Measurements from ENCODE around the gene SPANXN4. TPM values are rescaled to one million over a fixed set of nuclear protein-coding genes. Genes with fewer than 3 reads are reported as not detected.

SPANXN4 gene
- polyA plus RNA-seq, 1 donor from 2014 or later: not detected

DNA sequence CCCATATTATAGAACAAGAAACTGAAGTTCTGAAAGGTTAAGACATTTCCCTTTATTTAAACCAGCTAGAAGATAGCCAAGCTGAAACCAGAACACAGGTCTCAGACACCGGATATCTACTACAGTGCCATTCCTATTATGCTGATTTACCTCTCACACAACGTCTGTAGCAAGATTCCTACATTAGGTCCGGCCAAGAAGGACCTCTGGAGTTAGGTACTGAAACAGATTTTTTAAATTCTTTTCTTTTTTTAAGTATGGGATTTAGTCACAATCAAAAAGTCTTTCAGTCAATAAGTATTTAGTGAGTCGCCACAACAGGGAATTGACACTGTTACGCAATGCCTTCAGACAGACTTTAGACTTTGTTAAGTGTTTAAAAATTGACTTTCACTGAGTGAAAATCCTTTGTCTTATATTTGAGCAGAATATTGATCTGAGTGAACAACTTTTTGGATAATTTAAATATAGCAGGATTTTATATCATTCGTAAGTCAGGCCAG lies 26.5 kb upstream of the SPANXN4 start:
- H3K36me3 ChIP-seq (ENCODE audit: insufficient read depth, low read length): no peaks in the 10 kb centered on the region
- H3K9ac ChIP-seq (ENCODE audit: low read length): no peak overlapping the region
- H3K4me2 ChIP-seq (ENCODE audit: low read length): no peak overlapping the region
- no peak overlapping the region for H3K27ac ChIP-seq (ENCODE audit: low read length)
- no peak overlapping the region for H2AFZ ChIP-seq (ENCODE audit: low read depth, low read length)
- no peaks in the 10 kb centered on the region for H3F3A ChIP-seq (ENCODE audit: insufficient read depth, low read length, poor library complexity, severe bottlenecking)
- H3K79me2 ChIP-seq (replicated peaks; ENCODE audit: insufficient read depth, low read length): no peaks in the 10 kb centered on the region
- no peak overlapping the region for H3K4me3 ChIP-seq (ENCODE audit: low read length)
- no peaks in the 10 kb centered on the region for H3K9me3 ChIP-seq (ENCODE audit: low read length)
- H4K20me1 ChIP-seq (ENCODE audit: insufficient read depth): no peaks in the 10 kb centered on the region
- no peaks in the 10 kb centered on the region for H3K27me3 ChIP-seq (ENCODE audit: insufficient read depth, low read depth, low read length)
- no peak for TF ChIP-seq RAD21 (conservative IDR thresholded peaks at IDR 0.05)
- no peak for TF ChIP-seq POLR2AphosphoS5 (IDR thresholded peaks at IDR 0.05)
- TF ChIP-seq MXI1 (conservative IDR thresholded peaks at IDR 0.05; ENCODE audit: poor library complexity, severe bottlenecking): no peak
- TF ChIP-seq, protein P1, sequence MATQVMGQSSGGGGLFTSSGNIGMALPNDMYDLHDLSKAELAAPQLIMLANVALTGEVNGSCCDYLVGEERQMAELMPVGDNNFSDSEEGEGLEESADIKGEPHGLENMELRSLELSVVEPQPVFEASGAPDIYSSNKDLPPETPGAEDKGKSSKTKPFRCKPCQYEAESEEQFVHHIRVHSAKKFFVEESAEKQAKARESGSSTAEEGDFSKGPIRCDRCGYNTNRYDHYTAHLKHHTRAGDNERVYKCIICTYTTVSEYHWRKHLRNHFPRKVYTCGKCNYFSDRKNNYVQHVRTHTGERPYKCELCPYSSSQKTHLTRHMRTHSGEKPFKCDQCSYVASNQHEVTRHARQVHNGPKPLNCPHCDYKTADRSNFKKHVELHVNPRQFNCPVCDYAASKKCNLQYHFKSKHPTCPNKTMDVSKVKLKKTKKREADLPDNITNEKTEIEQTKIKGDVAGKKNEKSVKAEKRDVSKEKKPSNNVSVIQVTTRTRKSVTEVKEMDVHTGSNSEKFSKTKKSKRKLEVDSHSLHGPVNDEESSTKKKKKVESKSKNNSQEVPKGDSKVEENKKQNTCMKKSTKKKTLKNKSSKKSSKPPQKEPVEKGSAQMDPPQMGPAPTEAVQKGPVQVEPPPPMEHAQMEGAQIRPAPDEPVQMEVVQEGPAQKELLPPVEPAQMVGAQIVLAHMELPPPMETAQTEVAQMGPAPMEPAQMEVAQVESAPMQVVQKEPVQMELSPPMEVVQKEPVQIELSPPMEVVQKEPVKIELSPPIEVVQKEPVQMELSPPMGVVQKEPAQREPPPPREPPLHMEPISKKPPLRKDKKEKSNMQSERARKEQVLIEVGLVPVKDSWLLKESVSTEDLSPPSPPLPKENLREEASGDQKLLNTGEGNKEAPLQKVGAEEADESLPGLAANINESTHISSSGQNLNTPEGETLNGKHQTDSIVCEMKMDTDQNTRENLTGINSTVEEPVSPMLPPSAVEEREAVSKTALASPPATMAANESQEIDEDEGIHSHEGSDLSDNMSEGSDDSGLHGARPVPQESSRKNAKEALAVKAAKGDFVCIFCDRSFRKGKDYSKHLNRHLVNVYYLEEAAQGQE (IDR thresholded peaks at IDR 0.05; ENCODE audit: borderline replicate concordance): no peak
- no peaks in the 10 kb centered on the region for H3K9me2 ChIP-seq (ENCODE audit: insufficient read depth, low read length)

DNA sequence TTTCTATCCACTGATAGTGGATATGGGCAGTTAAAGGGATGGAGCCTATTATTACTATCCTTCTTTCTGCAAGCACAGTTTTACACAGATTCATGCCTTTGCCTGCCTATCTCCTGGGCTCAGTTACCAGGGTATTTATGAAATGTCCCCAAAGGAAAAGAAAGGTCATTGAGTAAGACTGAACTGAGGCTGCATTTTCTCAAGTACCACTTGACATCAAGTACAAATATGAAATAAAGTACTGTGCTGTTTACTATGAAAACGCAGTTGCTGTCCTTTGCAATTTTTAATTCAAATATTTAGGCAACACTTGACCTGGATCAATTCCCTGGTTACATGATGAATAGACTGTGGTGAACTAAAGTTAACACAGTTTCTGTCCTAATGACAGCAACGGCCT lies 23.5 kb upstream of the SPANXN4 start:
- H3K9me2 ChIP-seq (ENCODE audit: insufficient read depth, low read length): no peaks in the 10 kb centered on the region
- no peak overlapping the region for H3K27ac ChIP-seq (ENCODE audit: low read length)
- H3K4me2 ChIP-seq (ENCODE audit: low read length): no peak overlapping the region
- no peaks in the 10 kb centered on the region for H3F3A ChIP-seq (ENCODE audit: insufficient read depth, low read length, poor library complexity, severe bottlenecking)
- no peaks in the 10 kb centered on the region for H3K79me2 ChIP-seq (replicated peaks; ENCODE audit: insufficient read depth, low read length)
- no peaks in the 10 kb centered on the region for H3K36me3 ChIP-seq (ENCODE audit: insufficient read depth, low read length)
- no peak for TF ChIP-seq TAF1 (IDR thresholded peaks at IDR 0.05; ENCODE audit: low read depth)
- TF ChIP-seq SMC3 (conservative IDR thresholded peaks at IDR 0.05; ENCODE audit: poor library complexity): no peak
- H3K4me3 ChIP-seq (ENCODE audit: low read length): no peak overlapping the region
- H2AFZ ChIP-seq (ENCODE audit: low read depth, low read length): no peak overlapping the region
- no peak overlapping the region for H3K9ac ChIP-seq (ENCODE audit: low read length)
- no peaks in the 10 kb centered on the region for H3K27me3 ChIP-seq (ENCODE audit: insufficient read depth, low read depth, low read length)
- no peaks in the 10 kb centered on the region for H3K9me3 ChIP-seq (ENCODE audit: low read length)
- H4K20me1 ChIP-seq (ENCODE audit: insufficient read depth): no peaks in the 10 kb centered on the region

DNA sequence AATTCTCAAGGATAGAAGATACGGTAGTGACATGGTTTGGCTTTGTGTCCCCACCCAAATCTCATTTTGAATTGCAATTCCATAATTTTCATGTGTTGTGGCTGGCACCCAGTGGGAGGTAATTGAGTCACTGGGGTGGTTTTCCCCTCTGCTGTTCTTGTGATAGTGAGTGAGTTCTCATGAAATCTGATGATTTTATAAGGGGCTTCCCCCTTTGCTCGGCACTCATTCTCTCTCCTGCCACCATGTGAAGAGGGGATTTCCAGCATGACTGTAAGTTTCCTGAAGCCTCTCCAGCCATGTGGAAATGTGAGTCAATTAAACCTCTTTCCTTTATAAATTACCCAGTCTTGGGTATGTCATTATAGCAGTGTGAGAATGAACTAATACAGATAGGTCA lies 8.5 kb upstream of the SPANXN4 start:
- Histone ChIP-seq H3K27ac (ENCODE audit: low read length) (no peak overlapping the region), H3F3A (ENCODE audit: insufficient read depth, low read length, poor library complexity, severe bottlenecking) (no peaks in the 10 kb centered on the region), H3K9me2 (ENCODE audit: insufficient read depth, low read length) (no peaks in the 10 kb centered on the region), H3K79me2 (replicated peaks; ENCODE audit: insufficient read depth, low read length) (no peaks in the 10 kb centered on the region), H2AFZ (ENCODE audit: low read depth, low read length) (no peak overlapping the region), H3K27me3 (ENCODE audit: insufficient read depth, low read depth, low read length) (no peaks in the 10 kb centered on the region), H3K9me3 (ENCODE audit: low read length) (no peaks in the 10 kb centered on the region), H3K9ac (ENCODE audit: low read length) (no peak overlapping the region), H3K4me3 (ENCODE audit: low read length) (no peak overlapping the region), H3K36me3 (ENCODE audit: insufficient read depth, low read length) (no peaks in the 10 kb centered on the region), H3K4me2 (ENCODE audit: low read length) (no peak overlapping the region), H4K20me1 (ENCODE audit: insufficient read depth) (no peaks in the 10 kb centered on the region)
- no peak for TF ChIP-seq TAF1 (IDR thresholded peaks at IDR 0.05; ENCODE audit: low read depth)
- TF ChIP-seq, protein P2, sequence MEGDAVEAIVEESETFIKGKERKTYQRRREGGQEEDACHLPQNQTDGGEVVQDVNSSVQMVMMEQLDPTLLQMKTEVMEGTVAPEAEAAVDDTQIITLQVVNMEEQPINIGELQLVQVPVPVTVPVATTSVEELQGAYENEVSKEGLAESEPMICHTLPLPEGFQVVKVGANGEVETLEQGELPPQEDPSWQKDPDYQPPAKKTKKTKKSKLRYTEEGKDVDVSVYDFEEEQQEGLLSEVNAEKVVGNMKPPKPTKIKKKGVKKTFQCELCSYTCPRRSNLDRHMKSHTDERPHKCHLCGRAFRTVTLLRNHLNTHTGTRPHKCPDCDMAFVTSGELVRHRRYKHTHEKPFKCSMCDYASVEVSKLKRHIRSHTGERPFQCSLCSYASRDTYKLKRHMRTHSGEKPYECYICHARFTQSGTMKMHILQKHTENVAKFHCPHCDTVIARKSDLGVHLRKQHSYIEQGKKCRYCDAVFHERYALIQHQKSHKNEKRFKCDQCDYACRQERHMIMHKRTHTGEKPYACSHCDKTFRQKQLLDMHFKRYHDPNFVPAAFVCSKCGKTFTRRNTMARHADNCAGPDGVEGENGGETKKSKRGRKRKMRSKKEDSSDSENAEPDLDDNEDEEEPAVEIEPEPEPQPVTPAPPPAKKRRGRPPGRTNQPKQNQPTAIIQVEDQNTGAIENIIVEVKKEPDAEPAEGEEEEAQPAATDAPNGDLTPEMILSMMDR (IDR thresholded peaks at IDR 0.05; ENCODE audit: poor library complexity, severe bottlenecking): no peak
- TF ChIP-seq EP300 (conservative IDR thresholded peaks at IDR 0.05; ENCODE audit: poor library complexity, severe bottlenecking): no peak
- no peak for TF ChIP-seq EZH2 (IDR thresholded peaks at IDR 0.05; ENCODE audit: borderline replicate concordance, insufficient read depth, low read length, poor library complexity, severe bottlenecking)
- no peak for TF ChIP-seq POLR2AphosphoS5 (IDR thresholded peaks at IDR 0.05)
- TF ChIP-seq SMC3 (conservative IDR thresholded peaks at IDR 0.05; ENCODE audit: poor library complexity): no peak
- TF ChIP-seq, protein P1 (IDR thresholded peaks at IDR 0.05; ENCODE audit: borderline replicate concordance): no peak
- TF ChIP-seq MXI1 (conservative IDR thresholded peaks at IDR 0.05; ENCODE audit: poor library complexity, severe bottlenecking): no peak
- no peak for TF ChIP-seq RAD21 (conservative IDR thresholded peaks at IDR 0.05)
